Stimulated activated CD8-positive, alpha-beta memory T cell treated with anti-CD3 and anti-CD28 coated beads, Interleukin-12 subunit alpha, Interleukin-12 subunit beta, amount 100 ng/mL, for 24 hours (primary cell): ENCODE measurements around the gene AGER.
"Not testable (repeated sequence)": the region's sequence is repeated elsewhere in the genome, so short reads cannot be mapped to it uniquely, and the experiment has no call there.

Experiments
- DNase-seq: peaks from one replicate; pipeline ENCODE4 v3.0.0-alpha.2; 2020; ENCODE audit errors: extremely low read depth

Gene AGER

GRCh38 chr6:32198866-32199265 is 14.8 kb upstream of the AGER start:
- DNase-seq: no peak

GRCh38 chr6:32198345-32198696 is 14.3 kb upstream of the AGER start:
- no peak for DNase-seq

DNA sequence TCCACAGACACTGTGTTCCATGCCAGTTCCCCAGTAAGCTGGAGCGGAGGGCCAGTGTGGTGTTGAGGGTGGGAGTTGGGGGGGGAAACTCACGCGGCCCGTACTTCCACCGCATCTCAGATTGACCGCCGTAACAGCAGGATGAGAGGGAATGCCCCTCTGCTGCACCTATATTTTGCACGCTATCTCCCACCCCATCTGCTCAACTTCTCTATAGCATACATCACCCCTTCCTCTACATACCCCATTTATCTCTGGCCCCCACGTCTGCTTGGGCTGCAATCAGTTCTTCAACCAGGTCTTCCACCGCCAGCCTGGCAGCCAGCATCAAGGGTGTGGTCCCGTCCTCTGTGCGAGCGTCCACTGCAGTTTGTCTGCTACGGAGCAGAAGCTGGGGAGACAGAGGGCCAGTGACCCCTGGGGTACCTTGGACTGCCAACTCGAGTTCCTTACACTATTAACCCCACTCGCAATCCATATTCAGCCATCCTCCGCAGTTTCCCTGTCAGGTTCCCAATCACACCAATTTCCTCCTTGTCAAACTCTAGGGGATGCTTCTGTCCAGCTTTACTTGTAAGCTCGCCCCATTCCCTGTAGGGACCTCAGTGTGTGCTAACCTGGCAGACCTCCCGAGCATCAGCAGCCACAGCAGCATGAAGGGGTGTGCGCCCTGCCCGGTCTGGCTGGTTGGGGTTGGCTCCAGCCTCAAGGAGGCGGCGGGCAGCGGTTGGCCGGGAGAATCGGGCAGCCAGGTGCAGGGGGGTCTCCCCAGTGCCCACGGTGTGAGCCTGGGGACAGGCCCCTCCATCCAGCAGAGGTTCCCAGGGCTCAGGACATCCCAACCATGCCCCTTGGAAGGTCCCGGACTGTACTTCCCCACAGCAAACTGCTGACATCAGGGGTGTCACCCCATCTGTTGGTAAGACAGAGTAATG is 12.9 kb upstream of the AGER start:
- DNase-seq: no peak

GRCh38 chr6:32195902-32196681 is 12.0 kb upstream of the AGER start:
- no peak for DNase-seq

- peak; percentile 100 for DNase-seq
These were observed 11.5 kb upstream of the AGER start for GRCh38 chr6:32195652-32195901.

- no peak for DNase-seq
These were observed 11.0 kb upstream of the AGER start for GRCh38 chr6:32194825-32195651.

GRCh38 chr6:32194388-32194787 is 10.3 kb upstream of the AGER start:
- DNase-seq: no peak

- DNase-seq: not testable (repeated sequence)
These were observed 9.0 kb upstream of the AGER start for GRCh38 chr6:32193096-32193495.

DNA sequence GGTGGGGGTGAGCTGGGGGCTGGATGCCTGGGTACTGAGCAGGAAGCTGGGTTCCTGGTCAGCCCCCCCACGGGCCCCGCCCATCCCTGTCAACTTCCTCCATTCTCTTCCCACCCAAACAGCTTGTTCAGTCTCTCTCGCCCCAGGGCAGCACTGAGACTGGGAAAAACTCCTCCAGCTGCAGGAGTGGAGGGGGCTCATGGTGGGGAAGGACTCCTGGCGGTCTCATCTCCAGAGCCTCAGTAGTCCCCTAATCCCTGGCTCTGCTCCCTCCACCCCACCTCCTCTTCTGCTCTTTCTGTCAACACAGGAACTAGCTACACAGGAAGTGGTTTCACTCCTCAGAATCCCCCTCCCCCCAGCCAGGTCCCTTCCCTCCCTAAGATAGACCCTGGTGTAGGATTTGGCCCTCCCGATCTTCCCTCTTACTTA is 8.6 kb upstream of the AGER start, which contains the start of gene GPSM3:
Gene GPSM3, minus strand, starts transcription at position 36 of the 432 bp plus-strand sequence. CDS start 130 bp downstream, outside the sequence.
- no peak for DNase-seq

DNA sequence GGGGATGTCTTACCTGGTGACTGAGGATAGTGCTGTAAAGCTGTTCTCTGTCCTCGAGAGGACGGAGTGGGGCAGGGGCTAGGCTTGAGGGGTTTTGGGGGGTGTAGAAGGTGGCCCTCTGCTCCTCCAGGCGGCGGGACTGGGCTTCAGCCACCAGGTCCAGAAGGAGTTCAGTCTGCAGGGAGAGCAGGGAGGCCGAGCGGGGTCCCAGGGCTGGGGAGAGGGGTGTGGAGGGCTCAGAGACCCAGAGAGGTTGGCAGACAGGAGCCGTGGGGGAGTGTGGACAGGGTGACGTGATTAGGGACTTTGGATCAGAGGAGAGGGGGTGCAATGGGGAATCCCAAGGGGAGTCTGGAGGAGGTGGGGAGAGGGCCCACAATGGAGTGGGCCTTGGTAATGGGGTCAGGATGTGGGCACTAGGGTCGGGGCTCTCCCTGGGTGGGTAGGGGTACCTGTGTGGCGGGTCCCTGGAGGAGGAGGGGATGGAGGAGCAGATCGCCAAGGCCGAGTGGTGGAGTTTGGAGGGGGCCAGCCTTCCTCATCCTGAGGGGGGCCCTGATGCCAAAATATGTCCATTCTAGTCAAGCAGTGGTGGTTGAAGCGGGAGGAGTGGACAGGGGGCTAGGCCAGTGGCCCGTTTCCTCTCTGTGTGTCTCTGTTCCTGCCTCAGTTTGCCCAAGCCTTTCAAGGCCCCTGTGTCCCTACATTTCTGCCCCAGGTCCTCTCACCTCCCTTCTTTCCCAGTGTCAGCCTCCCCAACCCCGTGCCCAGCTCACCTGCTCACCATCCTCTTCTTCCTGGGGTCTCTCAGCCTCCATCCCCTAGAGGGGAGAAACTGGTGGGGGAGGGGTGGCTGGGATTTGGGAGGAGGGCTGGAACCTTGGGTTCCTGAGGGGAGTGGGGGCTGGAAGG is 7.9 kb upstream of the AGER start:
- no peak for DNase-seq

- DNase-seq: no peak
These were observed 7.0 kb upstream of the AGER start for GRCh38 chr6:32190911-32191677.

- DNase-seq: peak; percentile 65
These were observed 6.2 kb upstream of the AGER start, which contains the start of gene PBX2 for GRCh38 chr6:32190054-32190851. TSS of gene PBX2 (minus strand) at chr6:32190202. CDS start at chr6:32189915, 287 bp downstream.

DNA sequence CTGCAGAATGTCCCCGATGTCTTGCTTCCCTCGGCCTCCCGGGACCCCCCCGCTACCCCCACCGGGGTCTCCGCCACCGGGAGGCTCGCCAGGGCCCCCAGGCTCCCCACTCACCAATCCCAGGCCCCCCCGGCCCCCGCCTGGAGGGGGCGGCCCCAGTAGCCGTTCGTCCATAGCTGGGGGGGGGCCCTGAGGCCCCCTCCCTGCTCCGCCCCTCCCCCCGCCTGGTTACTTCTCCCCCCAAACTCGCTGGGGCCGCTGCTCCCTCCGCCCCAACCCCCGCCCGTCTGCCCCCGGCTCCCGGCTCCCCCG is 5.6 kb upstream of the AGER start:
- no peak for DNase-seq

DNA sequence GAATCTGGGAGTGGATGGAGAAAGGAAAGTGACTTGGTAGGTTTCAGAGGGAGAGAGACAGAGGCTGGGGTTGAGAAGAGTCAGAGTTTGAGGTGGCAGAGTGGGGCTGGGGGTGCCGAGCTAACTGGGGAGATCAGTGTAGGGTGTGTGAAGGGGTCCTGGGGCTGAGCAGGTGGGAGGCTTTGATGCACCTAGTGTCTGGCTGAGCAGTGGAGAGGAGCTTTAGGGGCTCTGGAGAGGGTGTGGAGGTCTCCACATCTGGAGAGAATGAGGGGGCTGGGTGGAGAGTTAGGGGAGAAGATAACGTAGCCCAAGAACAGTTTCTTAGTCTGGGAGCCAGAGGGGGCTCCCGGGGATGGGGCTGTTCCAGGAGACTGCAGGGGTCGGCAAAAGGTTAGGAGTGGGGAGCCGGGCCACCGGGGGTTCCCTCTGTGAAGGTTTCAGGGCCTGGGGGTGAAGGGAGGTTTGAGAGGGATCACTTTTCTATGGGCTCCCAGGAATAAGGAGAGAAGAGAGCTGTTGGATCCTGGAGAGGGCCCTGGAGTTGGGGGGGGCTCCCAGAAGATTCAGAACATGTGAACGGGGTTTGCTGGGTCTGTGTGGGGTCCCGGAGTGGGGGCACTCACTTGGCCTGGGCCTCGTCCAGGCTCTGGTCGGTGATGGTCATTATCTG is 5.2 kb upstream of the AGER start:
- DNase-seq: no peak

DNA sequence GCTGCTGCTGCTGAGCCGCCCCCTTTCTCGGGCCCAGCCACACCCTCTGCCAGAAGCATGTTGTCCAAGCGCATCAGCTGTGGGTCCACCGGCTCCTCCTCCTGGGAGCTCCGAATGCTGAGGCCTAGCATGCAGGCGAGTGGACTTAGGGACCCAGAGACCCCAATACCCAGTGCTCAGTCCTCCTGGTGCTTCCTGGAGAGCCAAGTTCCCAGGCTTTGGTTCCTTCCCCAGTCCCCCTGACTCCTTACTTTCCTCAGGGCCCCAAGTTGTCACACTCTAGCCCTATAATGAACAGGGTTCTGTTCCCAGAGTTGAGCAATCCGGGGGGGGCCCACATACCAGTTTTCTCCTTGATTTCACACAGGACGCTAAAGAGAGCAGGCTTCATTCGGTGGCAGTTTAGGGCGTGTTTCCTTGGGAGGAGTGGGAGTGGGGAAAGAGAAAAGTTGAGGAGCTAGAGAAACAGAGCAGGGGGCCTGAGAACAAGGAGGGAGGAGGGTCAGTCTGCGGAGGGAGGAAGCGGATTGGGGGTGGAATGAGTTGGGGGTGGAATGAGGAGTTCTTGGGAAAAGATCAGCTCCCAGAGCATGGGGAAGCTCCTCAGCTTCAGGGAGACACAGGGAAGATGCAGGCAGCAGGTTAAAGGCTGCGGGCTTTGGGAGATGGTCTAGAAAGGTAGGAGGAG is 4.5 kb upstream of the AGER start:
- DNase-seq: no peak

- not testable (repeated sequence) for DNase-seq
These were observed 3.8 kb upstream of the AGER start for GRCh38 chr6:32187725-32188380.

DNA sequence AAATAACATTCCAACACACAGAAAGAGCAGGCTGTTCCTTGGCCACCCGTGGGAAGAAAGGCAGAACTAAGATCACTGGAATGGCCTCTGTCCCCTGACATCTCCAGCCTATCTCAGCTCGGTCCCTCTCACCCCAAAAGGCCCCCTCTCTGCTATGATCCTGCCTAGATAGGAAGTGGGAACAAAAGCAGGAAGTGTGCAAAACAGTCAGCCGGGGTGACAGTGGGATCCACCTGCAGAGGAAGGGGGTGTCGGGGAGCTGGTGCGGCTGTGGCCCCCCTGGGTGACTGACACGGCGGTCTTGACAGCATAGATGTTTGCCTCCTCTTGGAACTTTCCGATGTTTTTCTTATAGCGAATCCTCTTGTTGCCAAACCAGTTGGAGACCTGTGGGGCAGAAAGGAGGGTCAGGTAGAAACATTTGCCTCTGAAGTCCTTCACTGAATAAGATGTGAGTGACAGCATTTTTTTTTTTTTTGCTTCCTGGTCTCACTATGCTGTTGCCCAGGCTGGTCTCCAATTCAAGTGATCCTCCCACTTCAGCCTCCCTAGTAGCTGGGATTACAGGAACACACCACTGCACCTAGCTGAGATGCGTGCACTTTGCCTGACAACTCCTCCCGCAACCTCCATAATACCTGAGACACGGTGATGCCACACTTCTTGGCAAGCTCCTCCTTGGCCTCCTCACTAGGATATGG is 3.1 kb upstream of the AGER start:
- no peak for DNase-seq
